EH (cell line): ENCODE measurements around the gene AANAT.
A peak's percentile ranks its signal among the peaks of the same experiment; 100 is the strongest.
"Not testable (repeated sequence)": the region's sequence is repeated elsewhere in the genome, so short reads cannot be mapped to it uniquely, and the experiment has no call there.

Experiments
- DNase-seq: peaks from one replicate; pipeline ENCODE4 v3.0.0-alpha.2; 2015; ENCODE audit warnings: low read depth

Gene AANAT

GRCh38 chr17:76506408-76507345, 39.3 kb downstream of the AANAT start:
- peak; percentile 70 for DNase-seq

GRCh38 chr17:76508472-76509063, 41.2 kb downstream of the AANAT start:
- DNase-seq: not testable (repeated sequence)

GRCh38 chr17:76510831-76511244, 43.4 kb downstream of the AANAT start:
- peak; percentile 37 for DNase-seq

- DNase-seq: no peak
Observed at GRCh38 chr17:76511668-76512365, 44.4 kb downstream of the AANAT start.

- DNase-seq: no peak
Observed at GRCh38 chr17:76512366-76513305, 45.2 kb downstream of the AANAT start.

GRCh38 chr17:76513306-76513692, 45.9 kb downstream of the AANAT start:
- no peak for DNase-seq

GRCh38 chr17:76514355-76514754, 47.0 kb downstream of the AANAT start:
- not testable (repeated sequence) for DNase-seq

GRCh38 chr17:76515274-76515949, 48.0 kb downstream of the AANAT start:
- peak; percentile 97 for DNase-seq

- no peak for DNase-seq
Observed at GRCh38 chr17:76517638-76518038, 50.2 kb downstream of the AANAT start.

- DNase-seq: no peak
Observed at GRCh38 chr17:76519048-76519966, 51.9 kb downstream of the AANAT start.
